Activated CD4-positive, alpha-beta T cell treated with anti-CD3 and anti-CD28 coated beads for 24 hours (primary cell): Measurements from ENCODE around the gene MUC5AC.
"Not testable (repeated sequence)": the region's sequence is repeated elsewhere in the genome, so short reads cannot be mapped to it uniquely, and the experiment has no call there.

Experiments
- DNase-seq, 2 donors: peaks; one replicate each; pipeline ENCODE4 v3.0.0-alpha.2; 2020; ENCODE audit warnings: low read depth in 2 of 2

MUC5AC gene

GRCh38 chr11:1160231-1161101, 2.7 kb downstream of the MUC5AC start:
- no peak for DNase-seq

GRCh38 chr11:1161410-1162137, 3.8 kb downstream of the MUC5AC start:
- no peak for DNase-seq

GRCh38 chr11:1162138-1162475, 4.4 kb downstream of the MUC5AC start:
- DNase-seq, result no peak

DNA sequence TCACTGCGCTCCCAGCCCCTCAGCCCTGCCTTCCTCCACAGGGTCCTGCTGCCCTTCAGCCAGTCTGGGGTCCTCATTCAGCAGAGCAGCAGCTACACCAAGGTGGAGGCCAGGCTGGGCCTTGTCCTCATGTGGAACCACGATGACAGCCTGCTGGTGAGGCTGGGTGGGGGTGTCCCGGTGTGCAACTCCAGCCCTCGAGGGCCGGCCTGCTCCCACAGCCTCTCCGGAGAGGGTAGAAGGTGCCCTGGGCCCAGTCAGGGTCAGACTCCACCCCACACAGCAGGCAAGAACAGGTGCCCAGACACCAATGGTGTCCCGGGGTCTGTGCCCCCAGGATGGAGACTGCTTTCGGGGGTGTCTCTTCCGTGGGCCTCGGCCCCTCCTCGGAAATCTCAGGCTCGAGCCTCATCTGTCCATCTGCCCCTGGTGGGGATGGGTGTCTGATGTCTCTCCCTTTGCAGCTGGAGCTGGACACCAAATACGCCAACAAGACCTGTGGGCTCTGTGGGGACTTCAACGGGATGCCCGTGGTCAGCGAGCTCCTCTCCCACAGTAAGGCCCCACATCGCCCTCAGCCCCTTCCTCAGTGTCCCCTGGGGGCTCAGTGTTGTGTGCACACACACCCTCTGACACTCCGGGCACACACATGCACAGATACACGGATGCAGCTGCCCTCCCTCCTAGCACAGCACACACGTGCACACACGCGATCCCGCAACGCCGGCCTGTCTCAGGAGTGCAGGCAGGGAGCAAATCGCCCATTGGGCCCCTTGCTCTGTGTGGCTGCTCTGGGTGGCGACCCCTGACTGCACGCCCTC, 4.9 kb downstream of the MUC5AC start:
- no peak for DNase-seq

DNA sequence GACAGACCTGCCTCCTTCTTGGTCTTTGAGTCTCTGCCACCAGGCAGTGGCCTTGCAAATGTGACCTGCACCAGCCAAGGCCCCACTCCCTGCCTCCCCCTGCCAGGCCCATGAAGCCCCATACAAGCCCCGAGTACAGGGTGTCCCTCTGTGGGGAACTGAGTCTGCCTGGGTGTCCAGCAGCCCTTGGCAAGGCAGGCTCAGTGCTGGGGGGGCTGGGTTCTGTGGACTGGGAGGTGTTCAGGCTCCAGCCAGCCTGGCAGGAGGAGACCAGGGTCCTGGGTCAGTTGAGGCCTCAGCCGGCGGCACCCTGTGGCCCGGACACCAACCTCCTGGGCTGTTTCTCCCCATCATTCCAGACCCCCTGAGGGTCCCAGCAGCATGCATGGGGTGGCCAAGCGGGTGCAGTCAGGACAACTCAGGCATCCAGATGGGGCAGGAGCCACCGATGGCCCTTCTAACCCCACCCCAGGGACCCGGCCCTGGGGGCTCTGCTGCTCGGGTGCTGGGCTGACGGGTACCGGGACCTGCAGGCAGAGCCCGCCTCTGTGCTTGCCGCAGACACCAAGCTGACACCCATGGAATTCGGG, 5.7 kb downstream of the MUC5AC start:
- DNase-seq, result no peak

DNA sequence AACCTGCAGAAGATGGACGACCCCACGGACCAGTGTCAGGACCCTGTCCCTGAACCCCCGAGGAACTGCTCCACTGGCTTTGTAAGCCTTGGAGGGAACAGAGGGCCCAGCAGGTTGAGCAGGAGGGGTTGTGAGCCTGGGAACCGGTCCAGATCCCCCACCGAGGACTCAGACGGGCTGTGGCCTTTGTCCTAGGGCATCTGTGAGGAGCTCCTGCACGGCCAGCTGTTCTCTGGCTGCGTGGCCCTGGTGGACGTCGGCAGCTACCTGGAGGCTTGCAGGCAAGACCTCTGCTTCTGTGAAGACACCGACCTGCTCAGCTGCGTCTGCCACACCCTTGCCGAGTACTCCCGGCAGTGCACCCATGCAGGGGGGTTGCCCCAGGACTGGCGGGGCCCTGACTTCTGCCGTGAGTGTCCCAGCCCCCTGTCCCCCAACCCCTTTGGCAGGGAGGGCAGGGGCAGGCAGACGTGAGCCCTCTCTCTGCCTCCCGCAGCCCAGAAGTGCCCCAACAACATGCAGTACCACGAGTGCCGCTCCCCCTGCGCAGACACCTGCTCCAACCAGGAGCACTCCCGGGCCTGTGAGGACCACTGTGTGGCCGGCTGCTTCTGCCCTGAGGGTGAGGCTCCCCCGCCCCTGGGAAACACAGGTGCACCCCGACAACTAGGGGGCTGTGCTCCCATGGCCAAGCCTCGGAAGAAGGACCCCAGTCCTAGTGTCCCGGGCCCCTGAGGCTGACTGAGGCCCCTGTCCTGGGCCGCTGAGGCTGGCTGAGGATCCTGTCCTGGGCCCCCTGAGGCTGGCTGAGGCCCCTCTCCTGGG, 6.4 kb downstream of the MUC5AC start:
- no peak for DNase-seq

GRCh38 chr11:1164779-1165255, 7.1 kb downstream of the MUC5AC start:
- DNase-seq, result not testable (repeated sequence)

- DNase-seq, result no peak
Measured at GRCh38 chr11:1165256-1166041, 7.7 kb downstream of the MUC5AC start.

DNA sequence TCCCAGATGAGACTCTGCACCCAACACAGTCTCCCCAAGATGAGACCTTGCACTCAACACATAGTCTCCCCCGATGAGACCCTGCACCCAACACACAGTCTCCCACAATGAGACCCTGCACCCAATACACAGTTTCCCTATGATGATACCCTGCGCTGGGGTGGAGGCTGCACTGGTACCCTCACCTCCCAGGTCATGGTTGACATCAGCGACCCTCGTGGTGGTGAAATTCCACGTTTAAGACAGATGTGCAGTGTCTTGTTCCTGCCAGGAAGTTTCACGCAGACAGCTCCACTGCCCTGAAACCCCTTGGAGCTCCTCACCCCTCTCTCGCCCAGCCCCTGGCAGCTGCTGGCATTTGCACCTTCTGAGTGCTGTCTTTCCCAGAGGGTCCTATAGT, 9.5 kb downstream of the MUC5AC start:
- DNase-seq, result no peak

DNA sequence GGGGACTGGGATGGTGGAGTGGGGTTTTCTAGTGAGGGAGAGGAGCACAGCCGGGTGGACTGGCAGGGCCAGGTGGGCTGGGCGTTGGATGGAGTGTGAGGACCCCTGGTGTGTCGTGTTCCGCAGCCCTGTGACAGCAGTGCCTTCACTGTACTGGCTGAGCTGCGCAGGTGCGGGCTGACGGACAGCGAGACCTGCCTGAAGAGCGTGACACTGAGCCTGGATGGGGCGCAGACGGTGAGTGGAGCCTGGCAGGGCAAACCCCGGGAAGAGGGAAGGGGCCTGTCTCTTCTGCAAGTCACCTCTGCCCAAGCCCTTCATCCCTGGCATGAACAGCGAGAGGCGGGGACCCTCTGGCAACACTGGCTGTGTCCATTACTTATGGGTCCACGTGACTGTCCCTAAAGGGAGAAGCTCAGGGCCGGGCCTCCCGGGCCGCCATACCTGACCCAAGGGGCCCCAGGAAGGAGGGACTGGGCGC, 10.0 kb downstream of the MUC5AC start:
- DNase-seq, result no peak

- no peak for DNase-seq
Measured at GRCh38 chr11:1168256-1168655, 10.5 kb downstream of the MUC5AC start.

DNA sequence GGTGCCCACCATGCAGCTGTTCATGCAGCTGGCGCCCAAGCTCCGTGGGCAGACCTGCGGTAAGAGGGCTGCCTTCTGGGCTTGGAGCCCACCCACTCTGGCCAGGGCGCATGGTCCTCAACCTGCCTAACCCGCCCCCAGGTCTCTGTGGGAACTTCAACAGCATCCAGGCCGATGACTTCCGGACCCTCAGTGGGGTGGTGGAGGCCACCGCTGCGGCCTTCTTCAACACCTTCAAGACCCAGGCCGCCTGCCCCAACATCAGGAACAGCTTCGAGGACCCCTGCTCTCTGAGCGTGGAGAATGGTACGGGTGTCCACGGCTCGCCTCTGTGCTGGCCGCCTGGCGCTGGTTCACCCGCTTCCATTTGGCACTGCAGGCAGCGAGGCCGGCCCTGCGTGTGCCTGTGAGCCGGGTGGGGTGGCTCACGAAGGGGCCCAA, 11.0 kb downstream of the MUC5AC start:
- no peak for DNase-seq

- DNase-seq, result no peak
Measured at GRCh38 chr11:1171223-1171984, 13.7 kb downstream of the MUC5AC start.

GRCh38 chr11:1171985-1172728, 14.4 kb downstream of the MUC5AC start:
- no peak for DNase-seq

DNA sequence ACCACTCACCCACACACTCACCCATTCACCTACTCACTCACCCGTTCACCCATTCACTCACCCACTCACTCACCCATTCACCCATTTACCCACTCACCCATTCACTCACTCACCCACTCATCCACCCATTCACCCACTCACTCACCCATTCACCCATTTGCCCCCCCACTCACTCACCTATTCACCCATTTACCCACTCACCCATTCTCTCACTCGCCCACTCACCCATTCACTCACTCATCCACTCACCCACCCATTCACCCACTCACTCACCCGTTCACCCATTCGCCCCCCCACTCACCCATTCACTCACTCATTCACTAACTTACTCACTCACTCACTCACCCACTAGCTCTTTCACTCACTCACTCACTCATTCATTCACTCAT, 15.0 kb downstream of the MUC5AC start:
- DNase-seq, result no peak

DNA sequence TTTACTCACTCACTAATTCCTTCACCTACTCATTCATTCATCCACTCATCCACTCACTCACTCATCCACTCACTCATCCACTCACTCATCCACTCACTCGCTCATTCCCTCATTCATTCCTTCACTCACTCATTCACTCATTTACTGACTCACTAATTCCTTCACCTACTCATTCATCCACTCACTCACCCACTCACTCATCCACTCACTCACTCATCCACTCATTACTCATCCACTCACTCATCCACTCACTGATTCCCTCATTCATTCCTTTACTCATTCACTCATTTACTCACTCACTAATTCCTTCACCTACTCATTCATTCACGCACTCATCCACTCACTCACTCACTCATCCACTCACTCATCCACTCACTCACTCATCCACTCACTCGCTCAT, 15.6 kb downstream of the MUC5AC start:
- DNase-seq, result not testable (repeated sequence)

- no peak for DNase-seq
Measured at GRCh38 chr11:1174441-1175370, 17.0 kb downstream of the MUC5AC start.
